NB4 (cell line): ENCODE results near the gene UBE2U.

Experiments
- MYC ChIP-seq: IDR thresholded peaks from 2 replicates; pipeline ENCODE4 v1.6.1; 2011; ENCODE audit warnings: low read depth, low read length
- POLR2A ChIP-seq: IDR thresholded peaks from 2 replicates; pipeline ENCODE4 v1.6.1; 2011; ENCODE audit warnings: mild to moderate bottlenecking; ENCODE audit not compliant: insufficient read length; ENCODE audit errors: extremely low read depth
- TF ChIP-seq, protein P1 (sequence below): IDR thresholded peaks from one replicate; pipeline ENCODE4 v1.5.1; 2012; ENCODE audit warnings: low read depth, low read length
- TF ChIP-seq, protein P2 (sequence below): IDR thresholded peaks from 2 replicates; pipeline ENCODE4 v1.6.1; 2011; ENCODE audit warnings: low read depth, low read length

DNA sequence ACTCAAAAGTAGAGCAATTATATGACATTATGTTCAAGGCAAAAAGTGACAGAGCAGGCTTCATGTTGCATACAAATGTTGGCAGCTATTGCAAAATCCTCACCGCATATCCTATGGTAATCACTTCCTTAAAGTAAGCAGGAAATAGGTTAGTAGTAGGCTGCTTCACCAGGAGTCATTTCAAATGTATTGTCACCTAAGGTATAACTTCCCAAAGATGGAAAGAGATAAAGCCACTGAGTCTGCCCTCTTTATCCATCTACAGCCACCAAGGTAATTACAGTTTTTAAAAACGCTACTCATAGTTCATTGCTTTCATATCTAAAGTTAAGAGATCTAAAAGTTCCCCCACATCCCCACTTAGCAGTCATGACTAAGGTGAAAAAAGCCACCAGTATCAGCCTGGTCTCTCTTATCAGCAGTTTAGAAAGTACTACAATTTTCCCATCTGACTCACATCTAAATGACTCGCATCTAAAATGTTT is 31.6 kb upstream of the UBE2U start:
- TF ChIP-seq, protein P1, sequence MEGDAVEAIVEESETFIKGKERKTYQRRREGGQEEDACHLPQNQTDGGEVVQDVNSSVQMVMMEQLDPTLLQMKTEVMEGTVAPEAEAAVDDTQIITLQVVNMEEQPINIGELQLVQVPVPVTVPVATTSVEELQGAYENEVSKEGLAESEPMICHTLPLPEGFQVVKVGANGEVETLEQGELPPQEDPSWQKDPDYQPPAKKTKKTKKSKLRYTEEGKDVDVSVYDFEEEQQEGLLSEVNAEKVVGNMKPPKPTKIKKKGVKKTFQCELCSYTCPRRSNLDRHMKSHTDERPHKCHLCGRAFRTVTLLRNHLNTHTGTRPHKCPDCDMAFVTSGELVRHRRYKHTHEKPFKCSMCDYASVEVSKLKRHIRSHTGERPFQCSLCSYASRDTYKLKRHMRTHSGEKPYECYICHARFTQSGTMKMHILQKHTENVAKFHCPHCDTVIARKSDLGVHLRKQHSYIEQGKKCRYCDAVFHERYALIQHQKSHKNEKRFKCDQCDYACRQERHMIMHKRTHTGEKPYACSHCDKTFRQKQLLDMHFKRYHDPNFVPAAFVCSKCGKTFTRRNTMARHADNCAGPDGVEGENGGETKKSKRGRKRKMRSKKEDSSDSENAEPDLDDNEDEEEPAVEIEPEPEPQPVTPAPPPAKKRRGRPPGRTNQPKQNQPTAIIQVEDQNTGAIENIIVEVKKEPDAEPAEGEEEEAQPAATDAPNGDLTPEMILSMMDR = no peak
- TF ChIP-seq POLR2A (no peak), MYC (no peak)
- TF ChIP-seq, protein P2, sequence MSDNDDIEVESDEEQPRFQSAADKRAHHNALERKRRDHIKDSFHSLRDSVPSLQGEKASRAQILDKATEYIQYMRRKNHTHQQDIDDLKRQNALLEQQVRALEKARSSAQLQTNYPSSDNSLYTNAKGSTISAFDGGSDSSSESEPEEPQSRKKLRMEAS = no peak
